GM13976 (cell line): Measurements from ENCODE around the gene LAP3.

Experiments used
- DNase-seq: peaks from one replicate; pipeline ENCODE4 v3.0.0; 2012; ENCODE audit warnings: low spot score
- CTCF ChIP-seq: IDR thresholded peaks from 2 replicates; pipeline ENCODE4 v1.5.1; 2012; ENCODE audit warnings: borderline replicate concordance, mild to moderate bottlenecking; ENCODE audit not compliant: insufficient read depth; ENCODE audit errors: extremely low read depth, missing control alignments, control extremely low read depth
- in situ Hi-C: fragments of 300-500 bp; cut with MboI; formaldehyde crosslinking; loops from one replicate; pipeline ENCODE4 v1.12.0; 2022; ENCODE audit warnings: low sequenced_read_pairs, mixed read lengths, inconsistent platforms; ENCODE audit not compliant: unreplicated experiment

LAP3 gene

GRCh38 chr4:17587094-17587822 lies 10.3 kb downstream of the LAP3 start:
- no peak for DNase-seq
- no peak for TF ChIP-seq CTCF
- in situ Hi-C loops: no loop called here

GRCh38 chr4:17589355-17589754 lies 12.4 kb downstream of the LAP3 start:
- in situ Hi-C loops: no loop called here
- no peak for DNase-seq
- no peak for TF ChIP-seq CTCF

- TF ChIP-seq CTCF: no peak
Observed at GRCh38 chr4:17595471-17596005, 18.5 kb downstream of the LAP3 start.

GRCh38 chr4:17597517-17597916 lies 20.5 kb downstream of the LAP3 start:
- no peak for TF ChIP-seq CTCF
- in situ Hi-C loops: no loop called here
- DNase-seq: no peak

More at GRCh38 chr4:17595471-17596005, 18.5 kb downstream of the LAP3 start:
- in situ Hi-C loops: no loop called here
- peak; percentile 41 for DNase-seq

GRCh38 chr4:17599826-17600225 lies 22.8 kb downstream of the LAP3 start:
- in situ Hi-C loops: no loop called here
- no peak for DNase-seq
- TF ChIP-seq CTCF: no peak

GRCh38 chr4:17605236-17605635 lies 28.2 kb downstream of the LAP3 start:
- in situ Hi-C loops: no loop called here
- no peak for DNase-seq
- no peak for TF ChIP-seq CTCF
